SKM-1 treated with dmso at 0.1 percent for 144 hours (cell line): ENCODE results near the gene CHKB.

Experiments used
- DNase-seq: peaks from one replicate; lab custom pipeline; 2025; ENCODE audit not compliant: unreplicated experiment; lab: John Stamatoyannopoulos, UW

Gene CHKB

DNA sequence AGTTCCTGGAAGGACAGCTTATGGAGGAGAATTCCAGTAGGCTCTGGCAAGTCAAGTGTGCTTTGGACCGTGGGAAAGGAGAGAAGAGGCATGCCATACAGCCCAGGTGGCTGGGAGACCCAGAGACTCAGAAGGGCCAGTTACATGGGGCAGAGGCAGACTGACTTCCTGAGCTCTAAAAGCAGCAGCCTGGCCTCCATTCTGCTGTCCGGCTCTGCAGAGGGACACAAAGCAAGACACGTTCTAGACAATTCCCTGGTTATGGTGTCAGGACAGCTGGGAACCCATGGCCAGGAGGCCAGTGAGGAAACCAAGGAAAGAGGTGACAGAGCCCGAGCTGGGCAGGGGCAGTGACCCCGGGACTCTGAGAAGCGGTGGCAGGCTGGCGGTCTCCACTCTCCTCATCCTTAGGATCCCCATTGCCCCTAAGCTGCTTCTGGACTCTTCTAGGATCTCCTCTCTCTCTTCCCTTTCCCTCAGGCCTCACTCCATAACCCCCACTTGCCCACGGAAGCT is 7.2 kb downstream of the CHKB start:
- DNase-seq: no peak

DNA sequence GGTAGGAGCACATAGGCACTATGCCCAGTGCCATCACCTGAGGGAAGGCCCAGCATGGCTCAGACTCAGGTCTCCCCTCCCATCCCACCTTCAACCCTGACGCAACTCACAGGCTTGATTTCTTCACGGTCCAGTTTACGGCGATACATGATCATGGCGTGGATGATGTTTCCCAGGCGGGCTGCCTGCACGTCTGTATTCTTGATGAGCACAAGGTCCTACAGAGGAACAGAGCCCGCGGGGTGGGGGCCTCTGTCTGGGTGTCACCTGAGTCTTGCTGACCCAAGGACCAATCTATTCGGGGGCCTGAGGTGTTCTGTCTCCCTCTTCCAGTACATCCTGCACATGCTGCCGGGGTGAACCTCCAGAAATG is 8.3 kb downstream of the CHKB start:
- no peak for DNase-seq

DNA sequence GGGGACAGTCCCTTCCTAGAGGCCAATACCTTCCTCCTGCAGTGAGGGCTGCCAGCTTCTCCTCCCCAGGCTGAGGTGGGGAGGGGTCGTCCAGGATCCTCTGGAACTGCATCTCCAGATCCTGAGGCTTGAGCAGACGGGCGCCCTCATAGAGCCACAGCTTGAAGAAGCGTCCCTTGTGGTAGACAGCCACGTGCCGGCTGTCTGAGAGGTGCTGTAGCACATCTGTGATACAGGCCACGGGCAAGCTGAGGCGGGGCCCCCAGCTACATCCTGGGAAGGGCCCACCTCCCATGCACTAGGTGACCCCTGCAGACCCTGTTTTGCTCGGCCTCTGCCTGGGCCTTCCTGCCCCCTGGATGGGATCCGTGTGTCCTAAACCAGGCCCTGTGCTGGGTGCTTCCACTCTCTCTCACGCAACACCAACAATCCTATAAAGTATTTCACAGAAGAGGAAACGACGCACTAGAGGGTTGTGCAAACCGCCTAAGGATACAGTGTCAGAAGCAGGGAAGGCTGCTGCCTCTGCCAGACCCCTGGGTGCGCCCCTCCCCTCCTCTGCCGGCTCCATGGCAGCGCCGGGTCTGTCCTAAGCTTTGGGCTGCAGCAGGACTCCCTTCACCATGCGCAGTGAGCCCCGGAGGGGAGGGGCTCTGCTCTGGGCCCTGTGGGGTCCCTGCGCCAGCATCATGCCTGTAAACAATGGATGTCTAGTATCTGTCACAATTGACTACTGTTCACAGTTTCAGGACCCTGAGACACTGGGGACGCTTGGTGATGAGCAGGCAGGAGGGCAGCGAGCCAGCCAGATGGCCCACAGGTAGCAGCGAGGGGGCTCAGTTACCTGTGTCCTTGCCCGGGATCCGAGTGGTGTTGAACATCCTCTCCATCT is 8.9 kb downstream of the CHKB start:
- no peak for DNase-seq

- DNase-seq: no peak
These were observed 9.7 kb downstream of the CHKB start for GRCh38 chr22:50572965-50573364.

- no peak for DNase-seq
These were observed 11.1 kb downstream of the CHKB start for GRCh38 chr22:50571264-50572175.

DNA sequence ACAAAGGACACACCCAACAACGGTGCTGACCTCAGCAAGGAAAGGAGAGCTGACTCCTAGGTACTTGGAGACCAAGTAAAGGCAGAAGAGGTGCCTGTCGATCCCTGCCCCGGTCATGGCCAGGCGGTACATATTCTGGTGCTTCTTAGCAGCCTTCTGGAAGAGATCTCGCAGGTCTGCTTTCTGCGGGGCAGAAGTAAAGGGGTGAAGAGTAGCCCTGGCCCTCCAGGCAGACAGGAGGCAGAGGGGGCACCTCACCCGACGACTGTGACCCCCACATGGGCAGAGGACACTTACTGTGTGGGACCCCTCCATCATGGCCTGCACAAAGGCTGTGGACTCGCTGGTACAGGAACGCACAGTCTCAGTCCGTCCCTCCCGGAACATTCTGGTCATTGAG is 11.8 kb downstream of the CHKB start:
- DNase-seq: no peak

GRCh38 chr22:50569896-50570535 is 12.6 kb downstream of the CHKB start:
- no peak for DNase-seq

- DNase-seq: no peak
These were observed 13.6 kb downstream of the CHKB start for GRCh38 chr22:50569041-50569459.

DNA sequence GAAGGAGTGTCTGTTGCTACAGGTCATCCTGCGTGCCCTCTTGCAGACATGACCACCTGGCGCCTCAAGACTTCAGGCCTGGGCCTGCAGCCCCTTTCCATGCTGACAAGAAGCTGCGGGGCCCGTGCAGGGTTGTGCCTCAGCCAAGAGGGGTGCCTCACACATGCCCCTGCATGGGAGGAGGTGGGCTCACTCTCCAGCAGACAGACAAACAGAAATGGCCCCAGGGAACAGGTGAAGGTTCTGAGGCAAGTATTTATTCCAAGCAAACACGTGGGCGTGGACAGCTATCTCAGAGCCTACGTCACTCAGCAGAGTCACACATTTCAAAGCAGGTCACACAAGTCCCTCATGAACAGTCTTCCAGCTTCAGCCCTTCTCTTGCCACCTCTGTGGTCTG is 14.0 kb downstream of the CHKB start:
- no peak for DNase-seq

- no peak for DNase-seq
These were observed 14.9 kb downstream of the CHKB start for GRCh38 chr22:50567721-50568252.

- no peak for DNase-seq
These were observed 18.4 kb downstream of the CHKB start for GRCh38 chr22:50564289-50564688.

- no peak for DNase-seq
These were observed 19.1 kb downstream of the CHKB start for GRCh38 chr22:50563413-50564160.

GRCh38 chr22:50562523-50563412 is 19.9 kb downstream of the CHKB start, which contains the start of gene SYCE3:
SYCE3 (minus strand) TSS chr22:50562919; CDS start chr22:50556405, 6,514 bp downstream.
- DNase-seq: peak; percentile 96

GRCh38 chr22:50561401-50562358 is 21.0 kb downstream of the CHKB start:
- DNase-seq: no peak

DNA sequence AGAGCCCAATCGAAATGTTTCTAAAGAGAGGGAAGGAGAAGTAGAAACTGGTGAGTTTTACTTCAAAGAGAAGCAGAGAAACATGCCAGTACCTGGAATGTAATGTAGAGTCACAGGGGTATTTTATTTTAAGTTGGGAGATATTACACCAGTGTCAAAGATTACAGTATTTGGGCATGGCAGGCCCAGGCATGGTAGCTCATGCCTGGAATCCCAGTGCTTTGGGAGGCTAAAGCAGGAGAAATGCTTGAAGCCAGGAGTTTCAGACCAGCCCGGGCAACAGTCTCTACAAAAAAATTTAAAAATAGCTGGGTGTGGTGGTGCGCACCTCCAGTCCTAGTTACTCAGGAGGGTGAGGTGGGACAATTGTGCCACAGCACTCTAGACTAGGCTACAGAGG is 22.6 kb downstream of the CHKB start:
- DNase-seq: no peak

- DNase-seq: no peak
These were observed 25.9 kb downstream of the CHKB start for GRCh38 chr22:50556703-50557102.

DNA sequence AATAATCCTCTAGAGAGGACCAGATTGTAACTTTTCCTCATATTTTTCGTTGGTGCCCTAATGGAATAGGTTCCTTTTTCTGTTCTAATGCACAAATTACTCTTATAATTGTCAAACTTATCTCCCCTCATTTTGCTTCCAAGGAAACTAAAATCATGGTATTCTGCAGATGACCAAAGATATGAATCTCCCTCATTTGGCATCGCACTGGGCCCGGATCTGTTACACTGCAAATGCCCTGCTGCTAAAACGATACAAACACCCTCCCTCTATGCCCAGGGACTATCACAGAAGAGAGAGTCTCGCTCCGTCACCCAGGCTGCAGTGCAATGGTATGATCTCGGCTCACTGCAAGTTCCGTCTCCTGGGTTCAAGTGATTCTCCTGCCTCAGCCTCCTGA is 29.3 kb downstream of the CHKB start:
- DNase-seq: no peak

DNA sequence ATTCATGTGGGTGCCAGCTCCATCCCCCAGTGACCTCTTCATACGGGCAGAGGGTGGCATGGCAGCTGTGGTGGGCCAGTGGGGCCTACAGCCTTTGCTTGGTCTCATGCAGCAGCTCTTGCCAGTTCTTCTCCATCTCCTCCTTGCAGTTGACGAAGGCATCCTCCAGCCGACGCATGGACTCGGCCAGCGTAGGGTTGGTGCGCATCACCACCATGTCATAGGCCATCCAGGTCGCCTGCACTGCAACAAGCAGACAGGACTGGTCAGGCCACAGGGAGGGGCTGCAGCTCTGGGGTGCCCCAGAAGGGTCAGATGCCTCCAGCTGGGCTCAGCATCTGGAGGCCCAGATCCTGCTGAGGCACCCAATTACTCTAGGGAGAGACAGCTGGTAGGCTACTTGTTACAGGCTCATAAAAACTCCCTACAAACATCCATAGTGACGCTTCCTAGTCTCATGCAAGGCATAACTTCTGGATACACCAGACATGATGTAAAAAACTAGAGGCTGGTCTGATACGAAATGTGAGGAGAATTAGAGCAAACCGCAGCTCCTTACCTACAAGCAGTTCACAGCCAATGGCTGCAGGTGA is 31.4 kb downstream of the CHKB start:
- no peak for DNase-seq
